G401 (cell line): Measurements from ENCODE around the gene CHMP6. TPM values are rescaled to one million over a fixed set of nuclear protein-coding genes. Genes with fewer than 3 reads are reported as not detected.

ENCODE experiments used
- DNase-seq: peaks from one replicate; pipeline ENCODE4 v3.0.0-alpha.2; 2015; ENCODE audit warnings: low spot score
- in situ Hi-C: cut with HindIII; loops from 2 replicates; pipeline ENCODE4 v1.10.0; 2016; ENCODE audit warnings: low sequenced_read_pairs, mixed read lengths
- total RNA-seq: library from RNA; depleted of rRNA; stranded (reverse); fragments of >200 nt; shearing (Covaris generic); gene quantifications from 2 replicates; pipeline ENCODE4 v1.2.3, GENCODE V29; 2014

The CHMP6 gene
- total RNA-seq, 1 experiment from 2014 or later = 51.8 TPM

GRCh38 chr17:80969674-80970043, 22.0 kb upstream of the CHMP6 start:
- in situ Hi-C loops = no loop called here
- DNase-seq = no peak

- in situ Hi-C loops = no loop called here
Observed at GRCh38 chr17:80970044-80970761, 21.4 kb upstream of the CHMP6 start.

GRCh38 chr17:80970762-80971703, 20.6 kb upstream of the CHMP6 start:
- in situ Hi-C loops = no loop called here
- DNase-seq = no peak

More at GRCh38 chr17:80970044-80970761, 21.4 kb upstream of the CHMP6 start:
- DNase-seq = peak; percentile 44

GRCh38 chr17:80971704-80972304, 19.8 kb upstream of the CHMP6 start:
- no peak for DNase-seq
- in situ Hi-C loops = no loop called here

- in situ Hi-C loops = no loop called here
Observed at GRCh38 chr17:80976701-80977100, 14.9 kb upstream of the CHMP6 start.

GRCh38 chr17:80977172-80977571, 14.5 kb upstream of the CHMP6 start:
- DNase-seq = no peak
- in situ Hi-C loops = no loop called here

More at GRCh38 chr17:80976701-80977100, 14.9 kb upstream of the CHMP6 start:
- DNase-seq = no peak

GRCh38 chr17:80978499-80979497, 12.8 kb upstream of the CHMP6 start:
- no peak for DNase-seq
- in situ Hi-C loops = no loop called here

- in situ Hi-C loops = no loop called here
- DNase-seq = no peak
Observed at GRCh38 chr17:80979547-80980378, 11.9 kb upstream of the CHMP6 start.

- no peak for DNase-seq
- in situ Hi-C loops = no loop called here
Observed at GRCh38 chr17:80980397-80981061, 11.1 kb upstream of the CHMP6 start.

- DNase-seq = no peak
- in situ Hi-C loops = no loop called here
Observed at GRCh38 chr17:80981062-80981902, 10.4 kb upstream of the CHMP6 start.

- in situ Hi-C loops = no loop called here
- no peak for DNase-seq
Observed at GRCh38 chr17:80981929-80982425, 9.7 kb upstream of the CHMP6 start.

GRCh38 chr17:80982426-80982974, 9.1 kb upstream of the CHMP6 start:
- DNase-seq = no peak
- in situ Hi-C loops = no loop called here

- in situ Hi-C loops = no loop called here
- no peak for DNase-seq
Observed at GRCh38 chr17:80983545-80983944, 8.1 kb upstream of the CHMP6 start.

- peak; percentile 51 for DNase-seq
- in situ Hi-C loops = no loop called here
Observed at GRCh38 chr17:80984749-80985148, 6.9 kb upstream of the CHMP6 start.

GRCh38 chr17:80986046-80986445, 5.6 kb upstream of the CHMP6 start:
- no peak for DNase-seq
- in situ Hi-C loops = no loop called here

- DNase-seq = no peak
- in situ Hi-C loops = no loop called here
Observed at GRCh38 chr17:80986816-80987475, 4.7 kb upstream of the CHMP6 start.
